GM12878 (cell line): ENCODE data around the gene ECEL1. TPM values are rescaled to one million over a fixed set of nuclear protein-coding genes. Genes with fewer than 3 reads are reported as not detected.
A peak's percentile ranks its signal among the peaks of the same experiment; 100 is the strongest.

Source experiments
- ATAC-seq: fragments of 200-7000 bp; cut with Tn5 transposase; 3 replicates; pipeline ENCODE4 v1.9.1; 2020; ENCODE audit warnings: mild to moderate bottlenecking, moderate library complexity
- Bru-seq: library from RNA; stranded (reverse); fragments of 400-500 nt; gene quantifications from one replicate; lab custom pipeline; 2021; lab: Mats Ljungman, UMichigan
- BruChase-seq, 2 experiments: library from RNA; stranded (reverse); fragments of 400-500 nt; gene quantifications; one replicate each; lab custom pipeline; 2021; lab: Mats Ljungman, UMichigan
- BruUV-seq: library from RNA; stranded (reverse); fragments of 400-500 nt; replicated peaks from 2 replicates; lab custom pipeline; 2021; lab: Mats Ljungman, UMichigan
- CTCF ChIA-PET: fragments of 300-600 bp; sonication (Branson Sonifier 250); formaldehyde crosslinking; extraction: SDS; loops from one replicate; lab custom pipeline; 2021; ENCODE audit warnings: inconsistent platforms; lab: Yijun Ruan, JAX
- POLR2A ChIA-PET: fragments of 350-600 bp; formaldehyde crosslinking; extraction: SDS; loops from one replicate; lab custom pipeline; 2021; ENCODE audit warnings: inconsistent platforms; lab: Charles Lee
- RAD21 ChIA-PET: fragments of 300-600 bp; sonication (Branson Sonifier 250); formaldehyde crosslinking; loops from one replicate; lab custom pipeline; 2023; ENCODE audit warnings: antibody characterized with exemption; ENCODE audit not compliant: unreplicated experiment; lab: Charles Lee
- SMC1A ChIA-PET: fragments of 300-600 bp; sonication (Branson Sonifier 250); formaldehyde crosslinking; loops from one replicate; lab custom pipeline; 2023; ENCODE audit not compliant: unreplicated experiment, uncharacterized antibody; lab: Charles Lee
- DNase-seq: peaks from one replicate; pipeline ENCODE4 v3.0.0-alpha.2; 2011; ENCODE audit warnings: low read depth, low spot score
- FAIRE-seq: peaks from 3 replicates; lab custom pipeline; 2011; peaks lifted over from hg19 to GRCh38; lab: Jason Lieb, UNC
- H2AFZ ChIP-seq: 2 replicates; pipeline ENCODE4 v1.6.0; 2011; ENCODE audit warnings: low read depth, low read length, control low read depth; ENCODE audit not compliant: control insufficient read depth
- H3K27ac ChIP-seq: 2 replicates; pipeline ENCODE4 v1.5.1; 2011; ENCODE audit warnings: control low read depth; ENCODE audit not compliant: control insufficient read depth, insufficient read depth
- H3K27me3 ChIP-seq, 2 experiments: replicated peaks in 1 of 2; 2 replicates each; pipeline versions ENCODE4 v1.6.0 to v1.6.1; 2011; ENCODE audit warnings: low read length in 1 of 2; ENCODE audit not compliant: control insufficient read depth in 2 of 2, insufficient read depth in 2 of 2
- H3K36me3 ChIP-seq, 2 experiments: 2 replicates each; pipeline ENCODE4 v1.5.1; 2011; ENCODE audit warnings: low read length in 1 of 2; ENCODE audit not compliant: control insufficient read depth in 2 of 2, insufficient read depth in 2 of 2
- H3K4me1 ChIP-seq: 2 replicates; pipeline ENCODE4 v1.6.1; 2011; ENCODE audit warnings: mild to moderate bottlenecking, low read length, moderate library complexity, mixed read lengths; ENCODE audit not compliant: control insufficient read depth, insufficient read depth
- H3K4me2 ChIP-seq: 2 replicates; pipeline ENCODE4 v1.6.0; 2011; ENCODE audit warnings: control low read depth; ENCODE audit not compliant: control insufficient read depth, insufficient read depth
- H3K4me3 ChIP-seq: fragments of 200-600 bp; sonication (generic); 2 replicates; pipeline ENCODE4 v1.5.1; 2016
- H3K79me2 ChIP-seq: 2 replicates; pipeline ENCODE4 v1.6.0; 2011; ENCODE audit warnings: low read length; ENCODE audit not compliant: control insufficient read depth, insufficient read depth
- H3K9ac ChIP-seq: 2 replicates; pipeline ENCODE4 v1.8.0; 2011; ENCODE audit warnings: low read length, control low read depth, mixed read lengths; ENCODE audit not compliant: control insufficient read depth, insufficient read depth
- H3K9me3 ChIP-seq: replicated peaks from 3 replicates; pipeline ENCODE4 v1.5.1; 2011; ENCODE audit warnings: mild to moderate bottlenecking, low read length; ENCODE audit not compliant: control insufficient read depth, insufficient read depth
- H4K20me1 ChIP-seq: 2 replicates; pipeline ENCODE4 v1.6.0; 2011; ENCODE audit not compliant: control insufficient read depth, insufficient read depth
- PKNOX1 ChIP-seq: fragments of 450-650 bp; IDR thresholded peaks from 2 replicates; pipeline ENCODE4 v1.6.1; 2016; ENCODE audit warnings: mild to moderate bottlenecking
- SUZ12 ChIP-seq: fragments of 200-600 bp; sonication (generic); IDR thresholded peaks from one replicate; pipeline ENCODE4 v1.6.1; 2018; ENCODE audit warnings: antibody characterized with exemption, mild to moderate bottlenecking; ENCODE audit not compliant: unreplicated experiment
- WGBS: methylation state at CpG from one replicate; pipeline ENCODE4 v1.1.6; 2016; ENCODE audit warnings: low lambda C conversion rate; ENCODE audit not compliant: insufficient replicate concordance, insufficient coverage; ENCODE audit errors: missing lambda C conversion rate; 5-methylcytosine and 5-hydroxymethylcytosine counted together
- in situ Hi-C: fragments of 300-500 bp; cut with MboI; formaldehyde crosslinking; loops from 9 replicates; pipeline ENCODE4 v1.14.3; 2018; ENCODE audit warnings: mixed read lengths
- intact Hi-C: fragments of 100-400 bp; cut with micrococcal nuclease; formaldehyde crosslinking; loops from one replicate; pipeline ENCODE4 v1.14.2; 2022; ENCODE audit not compliant: unreplicated experiment
- long read RNA-seq, 2 experiments: library from polyadenylated mRNA; unstranded; transcript quantifications; one replicate each; pipeline ENCODE4 v2.0.0, GENCODE V29; 2019 to 2020
- polyA minus RNA-seq, 3 experiments: library from RNA; depleted of rRNA, polyadenylated mRNA; stranded (reverse); fragments of >200 nt; gene quantifications; 2 replicates each; pipeline ENCODE4 v1.2.3, GENCODE V29; 2011
- polyA plus RNA-seq, 11 experiments: library from polyadenylated mRNA; depleted of rRNA in 4 of 11; unstranded in 6 of 11; stranded (reverse) in 5 of 11; fragments of >200 nt; fragmentation: Nextera tagmentation in 4 of 11; fragmentation: Illumina TruSeq in 1 of 11; extraction: Ambion mirVana in 4 of 11; extraction: Trizol in 1 of 11; gene quantifications; 1 replicate in 1 of 11; 2 replicates in 10 of 11; pipeline versions ENCODE4 v1.2.1 to v1.2.3, GENCODE V29; 2011 to 2016; ENCODE audit warnings: inconsistent platforms in 2 of 11, missing spikeins in 2 of 11, low read depth in 1 of 11
- total RNA-seq, 4 experiments: library from RNA; depleted of rRNA in 3 of 4; stranded (reverse); fragments of >200 nt in 3 of 4; fragmentation: Illumina TruSeq in 1 of 4; extraction: Trizol in 1 of 4; gene quantifications; 2 replicates each; pipeline versions ENCODE4 v1.2.1 to v1.2.3, GENCODE V29; 2013 to 2021

Gene ECEL1
- total RNA-seq (2013; cell fraction: nucleolus; rRNA removed): not detected in 2 replicates
- not detected in 2 replicates for total RNA-seq (2014; rRNA removed)
- total RNA-seq (2014; rRNA removed; fragmentation: Illumina TruSeq; extraction: Trizol): not detected in 2 replicates
- total RNA-seq (2021): 0.08 TPM in 1 of 2 replicates, not detected in the other
- not detected for polyA plus RNA-seq (2011; ENCODE audit: low read depth)
- polyA plus RNA-seq (2011; rRNA removed): not detected in 2 replicates
- not detected in 2 replicates for polyA plus RNA-seq (2011; cell fraction: cytosol; rRNA removed)
- not detected in 2 replicates for polyA plus RNA-seq (2011; cell fraction: nucleus; rRNA removed)
- polyA plus RNA-seq (2012): not detected in 2 replicates
- polyA plus RNA-seq (2014; fragmentation: Illumina TruSeq; extraction: Trizol): not detected in 2 replicates
- not detected for polyA plus RNA-seq (2014; fragmentation: Nextera tagmentation; extraction: Ambion mirVana)
- polyA plus RNA-seq (2014; rRNA removed): not detected in 2 replicates
- not detected for polyA plus RNA-seq (2016; fragmentation: Nextera tagmentation; extraction: Ambion mirVana)
- not detected in 2 replicates for polyA minus RNA-seq (2011; rRNA and poly(A)+ RNA removed)
- not detected in 2 replicates for polyA minus RNA-seq (2011; cell fraction: cytosol; rRNA and poly(A)+ RNA removed)
- not detected in 2 replicates for polyA minus RNA-seq (2011; cell fraction: nucleus; rRNA and poly(A)+ RNA removed)
- Bru-seq, nascent RNA: not detected
- BruChase-seq, experiment 1, labeled RNA remaining after a 6-hour chase: not detected
- not detected for BruChase-seq, experiment 2, labeled RNA remaining after a 2-hour chase
- long read RNA-seq, experiment 1: 0 reads
- long read RNA-seq, experiment 2: 0 reads

DNA sequence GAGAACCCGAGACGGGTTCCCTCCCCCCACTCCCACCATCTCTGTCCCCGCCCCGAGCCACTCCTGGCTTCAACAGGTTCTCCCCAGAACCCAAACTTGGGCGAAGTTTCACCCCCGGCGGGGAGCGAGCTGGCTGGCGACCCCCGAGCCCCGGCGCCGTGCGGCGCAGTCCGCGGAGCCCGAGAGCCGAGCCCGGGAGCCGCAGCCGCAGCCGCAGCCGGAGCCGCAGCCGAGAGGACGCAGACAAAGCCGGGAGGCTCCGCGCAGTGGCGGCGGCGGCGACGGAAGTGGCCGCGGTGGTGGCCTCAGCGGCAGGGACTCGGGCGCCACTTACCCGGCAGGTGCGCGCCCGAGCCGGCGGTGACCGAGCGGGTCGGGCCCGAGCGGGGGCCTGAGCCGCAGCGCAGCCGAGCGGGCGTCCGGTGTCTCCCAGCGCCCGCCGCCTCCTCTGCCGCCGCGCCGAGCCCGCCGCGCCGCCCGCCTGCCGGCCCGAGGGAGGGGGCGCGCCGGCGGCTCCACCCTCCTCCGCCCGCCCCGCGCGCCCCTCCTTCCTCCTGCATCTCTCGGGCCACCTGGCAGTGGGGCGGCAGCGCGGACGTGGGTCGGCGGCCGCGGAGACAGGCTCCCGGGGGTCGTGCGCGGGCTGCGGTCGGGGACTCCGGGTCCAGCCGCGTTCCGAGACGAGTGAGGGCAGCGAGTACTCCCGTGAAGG lies at the start of gene ECEL1:
Gene ECEL1 (minus strand): TSS at position 450 of the 712 bp plus-strand sequence. CDS start 1,181 bp downstream, outside the sequence.
- ChIA-PET POLR2A (no interaction called here), RAD21 (no interaction called here), SMC1A (no interaction called here), CTCF (no interaction called here)
- in situ Hi-C loops: no loop called here
- no peaks in the 10 kb centered on the region for H3K79me2 ChIP-seq
- intact Hi-C loops: no loop called here
- H3K27ac ChIP-seq: no peak within 1 kb of the TSS
- H3K27me3 ChIP-seq: peaks cover 0 to 16% of the 10 kb centered on the region in 2 experiments; a peak in 3 of 4 replicates
- DNase-seq (no peak), FAIRE-seq (no peak), ATAC-seq (no peak; the same call in 2 of the 3 replicates)
- no TSS peak for BruUV-seq
- no peaks in the 10 kb centered on the region for H4K20me1 ChIP-seq
- H2AFZ ChIP-seq: no peak within 1 kb of the TSS
- no peak within 1 kb of the TSS for H3K4me2 ChIP-seq
- no peaks in the 10 kb centered on the region for H3K4me1 ChIP-seq
- no peak within 1 kb of the TSS for H3K4me3 ChIP-seq
- no peaks in the 10 kb centered on the region for H3K9me3 ChIP-seq
- WGBS: 17% methylated on average over 75 of the region's 102 CpGs
- H3K36me3 ChIP-seq: no peaks in the 10 kb centered on the region
- H3K9ac ChIP-seq: no peak within 1 kb of the TSS
- peak; percentile 39 for TF ChIP-seq SUZ12
- TF ChIP-seq PKNOX1: no peak
